ENCODE results near the gene PCIF1. TPM values are rescaled to one million over a fixed set of nuclear protein-coding genes. Genes with fewer than 3 reads are reported as not detected.

PCIF1 gene
- total and polyA plus RNA-seq, 10 donors: 25.1 to 61.9 (median 45.9) TPM

- intact Hi-C loops (cut with DNase I; ENCODE audit: low total_unique reads): no loop called here
- H3K4me1 ChIP-seq: peaks cover 14 to 54% (median 34%) of the 10 kb centered on the region in 6 donors
These were observed 24.4 kb upstream of the PCIF1 start for GRCh38 chr20:45909817-45910669.

GRCh38 chr20:45910670-45911485 lies 23.6 kb upstream of the PCIF1 start:
- intact Hi-C loops (cut with DNase I; ENCODE audit: low total_unique reads): no loop called here
- Histone ChIP-seq H3K9me3 (no peaks in the 10 kb centered on the region), H3K4me1 (peaks cover 14 to 59% (median 34%) of the 10 kb centered on the region in 6 donors), H3K4me3 (peak overlapping the region; percentile 31 to 78 (median 46)), H3K27me3 (replicated peaks in 1 of 7) (peaks cover 0 to 36% (median 5%) of the 10 kb centered on the region in 7 donors), H3K27ac (peak overlapping the region in 7 of 8 donors; percentile 51 to 86 (median 79)), H3K36me3 (peaks cover 0 to 3% (median 0%) of the 10 kb centered on the region in 6 donors)
- 1 to 3% (median 2%) methylated on average over 36 to 43 of the region's 43 CpGs for WGBS, 5 donors
- TF ChIP-seq POLR2AphosphoS5 (IDR thresholded peaks at IDR 0.05) (peak; percentile 75 to 85 (median 76)), POLR2A (IDR thresholded peaks at IDR 0.05) (no peak), CTCF (IDR thresholded peaks at IDR 0.05 in 8 of 11, conservative IDR thresholded peaks at IDR 0.05 in 3 of 11) (peak in 2 of 11 experiments; percentile 12 to 27)
- peak; percentile 97 for DNase-seq

More at GRCh38 chr20:45909817-45910669, 24.4 kb upstream of the PCIF1 start:
- Histone ChIP-seq H3K27me3 (replicated peaks in 1 of 7) (peaks cover 0 to 31% (median 5%) of the 10 kb centered on the region in 7 donors), H3K36me3 (peaks cover 0 to 4% (median 0%) of the 10 kb centered on the region in 6 donors), H3K4me3 (peak overlapping the region in 4 of 8 donors; percentile 45 to 78 (median 48)), H3K9me3 (no peaks in the 10 kb centered on the region), H3K27ac (peak overlapping the region in 5 of 8 donors; percentile 16 to 86 (median 51))
- TF ChIP-seq CTCF (IDR thresholded peaks at IDR 0.05 in 8 of 11, conservative IDR thresholded peaks at IDR 0.05 in 3 of 11) (no peak), POLR2AphosphoS5 (IDR thresholded peaks at IDR 0.05) (no peak), POLR2A (IDR thresholded peaks at IDR 0.05) (no peak)
- no peak for DNase-seq
- WGBS, 5 donors: 75 to 80% (median 77%) methylated on average over 21 to 22 of the region's 22 CpGs

GRCh38 chr20:45911486-45912343 lies 22.8 kb upstream of the PCIF1 start, which contains the start of gene PLTP:
Gene PLTP, minus strand, starts transcription at chr20:45912155. Its CDS starts 703 bp downstream, at chr20:45911452.
- intact Hi-C loops (cut with DNase I; ENCODE audit: low total_unique reads): no loop called here
- DNase-seq: peak; percentile 87
- Histone ChIP-seq H3K27me3 (replicated peaks in 1 of 7) (peaks cover 0 to 36% (median 5%) of the 10 kb centered on the region in 7 donors), H3K27ac (peak within 1 kb of the TSS in 7 of 8 donors; percentile 51 to 86 (median 79)), H3K9me3 (no peaks in the 10 kb centered on the region), H3K36me3 (no peaks in the 10 kb centered on the region), H3K4me1 (peaks cover 14 to 59% (median 34%) of the 10 kb centered on the region in 6 donors), H3K4me3 (peak within 1 kb of the TSS; percentile 31 to 78 (median 46))
- TF ChIP-seq POLR2AphosphoS5 (IDR thresholded peaks at IDR 0.05) (peak; percentile 65 to 82 (median 78)), POLR2A (IDR thresholded peaks at IDR 0.05) (no peak)
- 1 to 3% (median 2%) methylated on average over 16 to 58 of the region's 58 CpGs for WGBS, 5 donors

- Histone ChIP-seq H3K4me3 (peak overlapping the region in 6 of 8 donors; percentile 35 to 78 (median 46)), H3K36me3 (no peaks in the 10 kb centered on the region), H3K4me1 (peaks cover 14 to 59% (median 34%) of the 10 kb centered on the region in 6 donors), H3K27ac (peak overlapping the region in 6 of 8 donors; percentile 56 to 86 (median 80)), H3K9me3 (no peaks in the 10 kb centered on the region), H3K27me3 (replicated peaks in 1 of 7) (peaks cover 0 to 36% (median 5%) of the 10 kb centered on the region in 7 donors)
- TF ChIP-seq POLR2AphosphoS5 (IDR thresholded peaks at IDR 0.05) (no peak), CTCF (IDR thresholded peaks at IDR 0.05 in 8 of 11, conservative IDR thresholded peaks at IDR 0.05 in 3 of 11) (no peak), POLR2A (IDR thresholded peaks at IDR 0.05) (no peak)
- intact Hi-C loops (cut with DNase I; ENCODE audit: low total_unique reads): no loop called here
- DNase-seq: no peak
- WGBS, 5 donors: 25 to 37% (median 32%) methylated on average over 4 of the region's 4 CpGs
These were observed 22.2 kb upstream of the PCIF1 start for GRCh38 chr20:45912344-45912682.

All from spleen (tissue), 11 donors.